Mammary epithelial cell (primary cell): ENCODE results near the gene GALNTL6.

Source experiments
- CTCF ChIP-seq, 2 donors: IDR thresholded peaks in 1 of 2; conservative IDR thresholded peaks in 1 of 2; 2 replicates each; pipeline ENCODE4 v1.5.1; 2011 to 2012; ENCODE audit warnings: inconsistent platforms in 2 of 2, low read length in 2 of 2, mild to moderate bottlenecking in 2 of 2, control low read depth in 1 of 2, low read depth in 1 of 2; ENCODE audit not compliant: insufficient read depth in 1 of 2; ENCODE audit errors: extremely low read depth in 1 of 2
- EZH2 ChIP-seq: IDR thresholded peaks from 2 replicates; pipeline ENCODE4 v1.6.1; 2012; ENCODE audit warnings: low read length, inconsistent platforms, borderline replicate concordance

GRCh38 chr4:172895699-172896098 lies 1082.5 kb downstream of the GALNTL6 start:
- TF ChIP-seq EZH2 (no peak), CTCF (conservative IDR thresholded peaks at IDR 0.05 in 1 of 2, IDR thresholded peaks at IDR 0.05 in 1 of 2; ENCODE audit: extremely low read depth in 1 of 2, insufficient read depth in 1 of 2, low read depth in 1 of 2, low read length in 2 of 2) (no peak)
